NCI-H146 treated with DMSO at 0.1 percent for 48 hours (cell line): ENCODE data around the gene TMEM253.

Experiments used
- DNase-seq: peaks from one replicate; lab custom pipeline; 2025; ENCODE audit not compliant: unreplicated experiment; lab: John Stamatoyannopoulos, UW

Gene TMEM253

DNA sequence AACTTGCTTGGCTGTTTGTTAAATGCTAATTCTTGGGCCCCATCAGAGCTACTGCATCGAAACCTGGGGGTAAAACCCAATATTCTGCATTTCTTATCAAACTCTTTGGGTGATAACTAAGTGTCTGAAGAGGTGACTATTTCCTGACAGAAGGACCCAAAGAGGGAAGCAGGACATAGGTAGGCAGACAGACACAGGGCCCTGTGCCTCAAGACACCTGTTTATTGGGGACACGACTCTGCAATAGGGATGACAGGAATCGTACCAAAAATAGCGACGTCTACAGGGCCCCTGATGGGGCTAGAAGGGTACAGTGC lies 11.0 kb upstream of the TMEM253 start:
- DNase-seq: no peak

GRCh38 chr14:21090194-21090939 lies 10.5 kb upstream of the TMEM253 start:
- DNase-seq: no peak

GRCh38 chr14:21090940-21091663 lies 9.8 kb upstream of the TMEM253 start:
- DNase-seq: no peak

DNA sequence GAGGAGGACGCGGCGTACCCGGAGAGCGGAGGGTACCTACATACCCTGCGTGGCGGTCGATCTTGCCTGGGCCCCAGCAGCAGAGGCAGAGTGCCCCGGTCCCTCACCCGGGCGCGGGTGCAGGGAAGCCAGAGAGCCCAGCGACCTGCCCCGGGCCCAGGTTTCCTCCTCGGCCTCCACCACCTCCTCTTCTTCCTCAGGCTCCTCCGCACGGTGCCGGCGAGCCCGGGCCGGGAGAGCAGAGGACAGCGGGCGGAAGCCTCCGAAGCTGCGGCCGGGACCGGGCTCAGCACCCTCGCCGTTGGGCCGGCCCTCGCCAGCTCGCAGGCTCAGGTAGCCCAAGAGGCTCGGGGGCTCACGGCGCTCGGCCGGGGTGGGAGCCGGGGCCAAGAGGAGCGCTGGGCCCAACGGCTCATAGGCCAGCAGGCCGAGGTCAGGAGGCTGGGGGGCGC lies 9.0 kb upstream of the TMEM253 start:
- DNase-seq: no peak

GRCh38 chr14:21092273-21093011 lies 8.4 kb upstream of the TMEM253 start:
- no peak for DNase-seq

GRCh38 chr14:21093018-21093417 lies 7.8 kb upstream of the TMEM253 start:
- no peak for DNase-seq

DNA sequence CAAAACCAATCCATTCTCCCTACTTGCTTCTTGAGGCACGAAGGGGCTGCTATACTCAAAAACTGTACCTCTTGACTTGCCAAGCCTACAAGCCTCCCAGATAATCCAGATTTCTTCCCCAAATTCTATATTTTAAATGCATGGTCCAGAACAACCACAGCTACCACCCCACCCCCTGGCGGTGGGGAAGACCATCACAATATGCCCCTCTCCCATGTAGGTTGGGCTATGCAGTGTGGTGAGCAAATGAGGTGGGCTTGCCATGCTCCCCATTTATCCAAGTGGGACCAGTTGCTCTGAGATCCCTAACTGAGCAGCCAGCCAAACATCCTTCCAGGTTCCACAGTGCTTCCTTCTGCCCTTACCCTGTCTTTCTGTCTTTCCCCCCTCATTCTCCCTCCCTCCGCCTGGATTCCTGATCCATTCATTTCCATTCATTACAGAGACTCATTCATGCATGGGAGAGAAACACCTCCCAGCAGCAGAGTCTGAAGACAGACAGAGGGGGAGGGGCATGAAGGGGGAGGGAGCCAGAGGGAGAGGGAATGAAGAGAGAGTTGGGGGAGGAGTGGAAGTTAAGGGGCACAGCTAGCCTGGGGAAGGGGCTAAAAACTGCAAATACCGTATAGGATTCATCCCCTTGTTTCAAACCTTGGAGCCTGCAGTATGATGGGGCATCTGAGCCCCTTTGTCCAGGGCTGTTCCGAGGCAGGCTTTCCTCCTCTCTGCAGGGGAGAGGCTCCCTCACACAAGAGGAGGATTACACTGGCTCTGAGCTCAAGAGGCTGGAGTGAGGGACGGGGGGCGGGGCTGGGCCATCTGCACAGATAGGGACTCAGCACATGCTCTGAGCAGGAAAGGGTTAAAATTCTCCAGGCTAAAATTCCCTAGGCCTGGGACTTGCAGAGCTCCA lies 6.8 kb upstream of the TMEM253 start:
- no peak for DNase-seq

GRCh38 chr14:21095430-21096205 lies 5.2 kb upstream of the TMEM253 start:
- DNase-seq: no peak

DNA sequence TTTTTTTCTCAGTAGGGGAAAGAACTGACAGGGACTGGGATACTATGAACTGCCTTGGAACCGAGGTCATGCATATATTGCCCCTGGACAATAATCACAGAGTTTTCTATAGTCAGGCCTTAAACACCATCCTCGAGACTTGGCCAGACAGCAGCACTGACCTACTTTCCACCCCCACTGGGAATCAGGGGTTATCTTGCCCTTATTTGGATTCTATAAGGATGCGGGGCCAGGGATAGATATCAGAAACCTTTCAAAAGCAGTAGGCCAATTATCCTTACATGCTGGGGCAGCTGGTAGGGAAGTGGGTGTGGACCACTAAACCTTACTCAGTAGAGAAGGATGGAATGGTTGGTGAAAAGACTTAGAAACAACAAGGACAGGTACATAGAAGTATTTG lies 4.4 kb upstream of the TMEM253 start:
- DNase-seq: peak; percentile 37

- DNase-seq: no peak
Measured at GRCh38 chr14:21096978-21097635, 3.8 kb upstream of the TMEM253 start.

DNA sequence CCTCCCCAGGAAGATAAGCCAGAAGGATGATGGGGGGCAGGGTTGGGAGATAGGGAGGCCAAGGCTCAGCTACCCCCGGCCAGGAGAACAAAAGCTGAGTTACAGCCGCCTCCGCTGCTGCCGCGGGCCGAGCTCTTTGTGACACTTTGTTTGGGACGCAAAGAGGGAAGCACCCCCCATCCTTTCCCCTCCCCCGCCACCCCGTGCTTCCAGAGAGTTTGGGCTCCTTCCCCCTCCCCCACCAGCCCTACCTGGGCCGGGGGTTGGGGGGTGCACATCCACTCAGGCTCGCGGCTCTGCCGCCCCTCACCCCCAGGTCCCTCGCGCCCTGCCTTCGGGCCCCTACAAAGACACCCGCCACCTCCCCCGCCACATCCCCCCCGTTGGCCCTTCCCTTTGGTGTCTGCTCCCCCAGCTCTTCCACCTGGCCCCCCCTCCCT lies 3.2 kb upstream of the TMEM253 start:
- DNase-seq: peak; percentile 12

DNA sequence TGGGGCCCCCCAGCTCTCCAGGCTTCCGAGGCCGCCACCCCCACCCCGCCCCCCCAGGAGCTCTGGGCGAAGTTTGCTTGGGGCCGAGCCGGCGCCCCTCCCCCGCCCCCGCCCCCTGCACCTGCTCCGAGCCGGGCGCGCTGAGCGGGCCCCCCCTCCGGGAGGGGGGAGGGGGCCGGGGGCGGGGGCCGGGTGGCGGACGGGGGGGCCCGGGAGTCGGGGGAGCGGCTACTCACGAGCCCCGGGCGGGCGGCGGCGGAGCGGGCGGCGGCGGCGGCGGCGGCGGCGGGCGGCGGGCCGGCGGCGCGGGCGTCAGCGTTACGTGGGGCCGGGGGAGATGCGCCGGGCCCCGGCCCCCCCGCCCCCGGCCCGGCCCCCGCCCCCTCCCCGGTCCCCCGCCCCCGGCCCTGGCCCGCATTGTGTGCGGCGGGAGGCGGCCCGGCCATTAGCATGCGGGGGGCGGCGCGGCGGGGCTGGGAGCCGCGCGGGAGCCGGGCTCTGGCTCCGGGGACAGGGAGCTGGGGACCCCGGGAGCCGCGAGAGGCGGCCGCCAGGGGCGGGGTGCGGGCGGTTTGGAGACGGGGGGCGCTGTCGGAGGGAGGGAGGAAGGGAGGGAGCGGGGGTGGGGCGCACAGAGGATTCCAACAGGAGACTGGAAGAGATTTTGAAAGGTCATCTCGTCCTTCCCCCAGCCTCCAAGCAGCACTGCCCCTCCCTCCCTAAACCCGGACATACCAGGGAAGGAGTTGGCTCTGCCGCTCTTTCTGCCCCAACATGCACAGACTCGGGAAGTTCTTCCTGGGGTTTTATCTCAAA lies 2.6 kb upstream of the TMEM253 start, which contains the start of gene ZNF219:
Gene ZNF219, minus strand, starts transcription at position 580 of the 816 bp plus-strand sequence. CDS start 5,064 bp downstream, outside the sequence.
- peak; percentile 44 for DNase-seq

- DNase-seq: no peak
Measured at GRCh38 chr14:21098892-21099595, 1.8 kb upstream of the TMEM253 start.

DNA sequence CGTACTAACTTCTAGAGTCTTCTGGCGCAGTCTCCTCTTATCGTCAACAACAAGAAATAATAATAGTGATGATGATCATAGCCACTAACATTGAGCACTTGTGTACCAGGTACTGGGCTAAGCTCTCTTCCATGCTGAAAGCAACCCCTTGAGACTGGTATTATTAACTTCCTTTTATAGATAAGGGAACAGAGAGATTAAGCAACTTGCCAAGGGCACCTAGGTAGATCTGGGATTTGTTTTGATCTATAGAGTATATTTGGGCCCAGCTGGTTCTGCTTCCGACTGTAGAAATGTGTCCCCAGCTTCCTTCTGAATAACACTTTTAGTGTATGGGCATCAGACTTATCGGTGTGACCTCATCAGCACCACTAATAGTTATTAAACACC lies 1.3 kb upstream of the TMEM253 start:
- DNase-seq: no peak

- DNase-seq: no peak
Measured at GRCh38 chr14:21101802-21102413, 1.0 kb downstream of the TMEM253 start.

DNA sequence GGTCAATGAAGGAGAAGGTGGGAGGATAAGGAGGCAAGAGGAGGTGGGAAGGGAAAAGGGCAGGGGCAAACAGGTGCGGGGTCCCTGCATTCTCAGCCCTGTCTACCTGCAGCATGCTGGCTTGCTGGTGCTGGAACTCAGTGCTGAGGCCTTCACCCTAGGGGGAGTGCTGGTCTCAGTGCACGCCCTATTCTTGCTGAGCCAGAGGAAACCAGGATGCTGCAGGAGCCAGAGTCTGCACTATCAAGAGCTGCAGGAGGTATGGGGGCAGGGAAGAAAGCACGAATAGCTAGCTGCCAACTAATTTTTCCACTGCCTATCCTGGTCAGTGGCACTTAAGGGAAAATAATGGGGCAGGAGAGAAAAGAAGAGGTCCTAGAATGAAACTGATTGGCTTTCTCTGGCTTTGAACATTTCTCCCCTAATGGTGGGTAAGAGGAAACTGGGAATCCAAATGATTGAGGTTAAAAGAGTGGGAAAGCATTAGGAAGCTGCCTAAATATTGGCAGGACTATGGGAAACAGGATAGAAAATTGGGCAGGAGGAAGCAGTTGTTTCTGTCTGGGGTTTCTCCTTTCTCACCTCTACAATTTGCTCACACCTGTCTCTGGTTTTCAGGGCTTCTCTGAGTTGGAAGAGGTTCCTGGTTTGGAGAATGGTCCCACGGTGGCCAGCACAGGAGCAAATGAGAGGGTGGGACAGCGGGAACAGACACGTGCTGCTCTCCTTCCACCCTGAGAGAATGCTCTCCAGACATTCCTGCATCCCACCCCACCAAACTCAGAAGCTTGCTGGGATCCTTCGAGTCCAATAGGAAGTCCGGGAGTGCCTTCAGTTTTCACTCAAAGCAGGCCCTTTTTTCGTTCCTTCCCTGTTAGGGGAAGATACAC lies 1.9 kb downstream of the TMEM253 start:
- DNase-seq: no peak

- no peak for DNase-seq
Measured at GRCh38 chr14:21103411-21103709, 2.5 kb downstream of the TMEM253 start.
